Keratinocyte (primary cell): ENCODE data around the gene POLR1A. TPM values are rescaled to one million over a fixed set of nuclear protein-coding genes. Genes with fewer than 3 reads are reported as not detected.

Experiments used
- DNase-seq: peaks from one replicate; pipeline ENCODE4 v3.0.0-alpha.2; 2011; ENCODE audit warnings: low read depth, missing footprints, low spot score
- FAIRE-seq: peaks from 2 replicates; lab custom pipeline; 2011; peaks lifted over from hg19 to GRCh38; lab: Jason Lieb, UNC
- H2AFZ ChIP-seq: 2 replicates; pipeline ENCODE4 v1.6.0; 2012; ENCODE audit warnings: low read length, control low read depth, inconsistent platforms; ENCODE audit not compliant: control insufficient read depth
- H3K27ac ChIP-seq: 2 replicates; pipeline ENCODE4 v1.5.1; 2011; ENCODE audit warnings: low read length; ENCODE audit not compliant: control insufficient read depth, insufficient read depth
- H3K27me3 ChIP-seq: 3 replicates; pipeline ENCODE4 v1.6.0; 2011; ENCODE audit warnings: low read length; ENCODE audit not compliant: control insufficient read depth, insufficient read depth; ENCODE audit errors: extremely low read depth
- H3K36me3 ChIP-seq, 2 experiments: 2 replicates in 1 of 2; 3 replicates in 1 of 2; pipeline ENCODE4 v1.5.1; 2011; ENCODE audit warnings: low read length in 2 of 2, mild to moderate bottlenecking in 1 of 2; ENCODE audit not compliant: control insufficient read depth in 2 of 2, insufficient read depth in 2 of 2; ENCODE audit errors: extremely low read depth in 1 of 2
- H3K4me1 ChIP-seq: 3 replicates; pipeline ENCODE4 v1.5.1; 2011; ENCODE audit warnings: low read length; ENCODE audit not compliant: control insufficient read depth, insufficient read depth; ENCODE audit errors: extremely low read depth
- H3K4me2 ChIP-seq: 3 replicates; pipeline ENCODE4 v1.6.0; 2011; ENCODE audit warnings: low read depth, low read length; ENCODE audit not compliant: control insufficient read depth, insufficient read depth; ENCODE audit errors: extremely low read depth
- H3K4me3 ChIP-seq, 3 experiments: fragments of 200-600 bp in 1 of 3; sonication (generic) in 1 of 3; 2 replicates in 2 of 3; 3 replicates in 1 of 3; pipeline ENCODE4 v1.5.1; 2011 to 2016; ENCODE audit warnings: low read length in 3 of 3, mild to moderate bottlenecking in 3 of 3, control low read depth in 2 of 3, inconsistent platforms in 1 of 3, low read depth in 1 of 3, mixed read lengths in 1 of 3, mixed run types in 1 of 3, moderate library complexity in 1 of 3; ENCODE audit not compliant: control insufficient read depth in 2 of 3, insufficient read depth in 2 of 3; ENCODE audit errors: extremely low read depth in 1 of 3
- H3K79me2 ChIP-seq: 2 replicates; pipeline ENCODE4 v1.6.0; 2012; ENCODE audit warnings: low read length; ENCODE audit not compliant: control insufficient read depth, insufficient read depth
- H3K9ac ChIP-seq: 3 replicates; pipeline ENCODE4 v1.6.0; 2011; ENCODE audit warnings: low read length; ENCODE audit not compliant: control insufficient read depth, insufficient read depth; ENCODE audit errors: extremely low read depth
- H3K9me1 ChIP-seq: 3 replicates; pipeline ENCODE4 v1.6.0; 2011; ENCODE audit warnings: low read length; ENCODE audit not compliant: control insufficient read depth, insufficient read depth; ENCODE audit errors: extremely low read depth
- H3K9me3 ChIP-seq: 2 replicates; pipeline ENCODE4 v1.5.1; 2012; ENCODE audit warnings: low read depth, low read length; ENCODE audit not compliant: control insufficient read depth
- H4K20me1 ChIP-seq: 3 replicates; pipeline ENCODE4 v1.6.0; 2011; ENCODE audit warnings: low read length; ENCODE audit not compliant: control insufficient read depth, insufficient read depth; ENCODE audit errors: extremely low read depth
- CTCF ChIP-seq, 3 experiments: IDR thresholded peaks in 1 of 3; conservative IDR thresholded peaks in 1 of 3; optimal IDR thresholded peaks in 1 of 3; 2 replicates in 2 of 3; 3 replicates in 1 of 3; pipeline versions ENCODE3 to v1.5.1; 2011; ENCODE audit warnings: low read length in 3 of 3, mild to moderate bottlenecking in 3 of 3, moderate library complexity in 2 of 3, control low read depth in 1 of 3, inconsistent platforms in 1 of 3; ENCODE audit not compliant: insufficient read depth in 2 of 3; ENCODE audit errors: extremely low read depth in 1 of 3
- EZH2 ChIP-seq: IDR thresholded peaks from one replicate; pipeline ENCODE4 v1.6.1; 2012; ENCODE audit warnings: inconsistent platforms, mild to moderate bottlenecking, low read length, moderate library complexity
- dilution Hi-C: fragments of 300-500 bp; cut with MboI; formaldehyde crosslinking; loops from one replicate; pipeline ENCODE4 v1.7.0; 2020; ENCODE audit warnings: low sequenced_read_pairs; ENCODE audit not compliant: extremely low pct_ligation_motif_present
- polyA plus RNA-seq, 5 experiments: library from polyadenylated mRNA; depleted of rRNA in 3 of 5; stranded (reverse) in 3 of 5; stranded (forward) in 1 of 5; unstranded in 1 of 5; fragments of >200 nt; gene quantifications; 1 replicate in 1 of 5; 2 replicates in 3 of 5; 3 replicates in 1 of 5; pipeline versions ENCODE4 v1.2.1 to v1.2.3, GENCODE V29; 2011 to 2012; ENCODE audit warnings: missing spikeins in 2 of 5, low read depth in 1 of 5, low replicate concordance in 1 of 5

Gene POLR1A
- polyA plus RNA-seq, 1 donor (not counting 4 experiments of a cell fraction or from before 2014, with no cell fraction given), result 16.1 TPM

- DNase-seq (no peak), FAIRE-seq (no peak)
- Histone ChIP-seq H3K79me2 (no peaks in the 10 kb centered on the region), H3K4me3 (no peak overlapping the region), H3K4me1 (no peaks in the 10 kb centered on the region), H3K36me3 (peaks cover 45 to 51% of the 10 kb centered on the region in 2 experiments), H3K9me3 (no peaks in the 10 kb centered on the region), H3K27ac (no peak overlapping the region), H3K9ac (no peak overlapping the region), H3K4me2 (no peak overlapping the region), H2AFZ (no peak overlapping the region), H4K20me1 (no peaks in the 10 kb centered on the region), H3K9me1 (no peaks in the 10 kb centered on the region), H3K27me3 (no peaks in the 10 kb centered on the region)
- dilution Hi-C loops, result no loop called here
- TF ChIP-seq CTCF (optimal IDR thresholded peaks at IDR 0.05 in 1 of 3, IDR thresholded peaks at IDR 0.05 in 1 of 3, conservative IDR thresholded peaks at IDR 0.05 in 1 of 3; ENCODE audit: extremely low read depth in 1 of 3, insufficient read depth in 2 of 3, low read length in 3 of 3) (no peak), EZH2 (no peak)
Measured at GRCh38 chr2:86050301-86050700, 55.4 kb downstream of the POLR1A start.

GRCh38 chr2:86049529-86049928 lies 56.2 kb downstream of the POLR1A start:
- TF ChIP-seq EZH2 (no peak), CTCF (optimal IDR thresholded peaks at IDR 0.05 in 1 of 3, IDR thresholded peaks at IDR 0.05 in 1 of 3, conservative IDR thresholded peaks at IDR 0.05 in 1 of 3; ENCODE audit: extremely low read depth in 1 of 3, insufficient read depth in 2 of 3, low read length in 3 of 3) (no peak)
- no peak overlapping the region for H3K9ac ChIP-seq
- peaks cover 50 to 59% of the 10 kb centered on the region in 2 experiments for H3K36me3 ChIP-seq
- DNase-seq (no peak), FAIRE-seq (no peak)
- no peak overlapping the region for H3K27ac ChIP-seq
- H3K9me3 ChIP-seq, result no peaks in the 10 kb centered on the region
- H2AFZ ChIP-seq, result no peak overlapping the region
- dilution Hi-C loops, result no loop called here
- no peaks in the 10 kb centered on the region for H3K27me3 ChIP-seq
- no peaks in the 10 kb centered on the region for H3K4me1 ChIP-seq
- H3K4me2 ChIP-seq, result no peak overlapping the region
- H4K20me1 ChIP-seq, result no peaks in the 10 kb centered on the region
- no peaks in the 10 kb centered on the region for H3K79me2 ChIP-seq
- no peaks in the 10 kb centered on the region for H3K9me1 ChIP-seq
- no peak overlapping the region for H3K4me3 ChIP-seq
